ENCODE measurements around the gene MDM4.
"Not testable (repeated sequence)": the region's sequence is repeated elsewhere in the genome, so short reads cannot be mapped to it uniquely, and the experiment has no call there.

Gene MDM4

DNA sequence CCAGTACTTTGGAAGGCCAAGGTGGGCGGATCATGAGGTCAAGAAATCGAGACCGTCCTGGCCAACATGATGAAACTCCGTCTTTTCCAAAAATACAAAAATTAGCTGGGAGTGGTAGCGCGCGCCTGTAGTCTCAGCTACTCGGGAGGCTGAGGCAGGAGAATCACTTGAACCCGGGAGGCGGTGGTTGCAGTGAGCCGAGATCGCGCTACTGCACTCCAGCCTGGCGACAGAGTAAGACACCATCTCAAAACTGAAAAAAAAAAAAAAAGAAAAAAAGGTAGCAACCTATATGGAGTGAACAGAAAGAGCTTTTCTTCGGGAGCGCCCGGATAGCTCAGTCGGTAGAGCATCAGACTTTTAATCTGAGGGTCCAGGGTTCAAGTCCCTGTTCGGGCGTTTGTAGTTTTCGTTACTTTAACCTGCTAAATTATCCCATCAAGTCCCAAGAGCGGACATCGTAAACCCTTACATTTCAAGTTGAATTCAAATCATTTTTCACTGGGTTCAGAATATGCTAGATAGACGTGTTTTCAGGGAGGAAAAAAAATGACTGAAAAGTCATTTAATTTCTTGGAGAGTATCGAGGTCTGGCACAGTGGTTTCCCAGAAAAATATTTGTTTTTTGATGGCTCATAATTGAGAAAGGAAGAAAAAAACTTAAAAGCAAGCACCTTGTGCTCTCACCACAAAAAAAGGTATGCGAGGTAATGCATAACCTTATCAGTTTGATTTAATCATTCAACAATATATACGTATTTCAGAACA lies 9.8 kb upstream of the MDM4 start:
- Histone ChIP-seq H3K4me3 (ENCODE audit: low read length) (peak overlapping the region; percentile 81), H3K4me1 (ENCODE audit: control insufficient read depth, insufficient read depth, low read length) (peaks cover 3% of the 10 kb centered on the region), H3K4me2 (ENCODE audit: low read length) (peak overlapping the region; percentile 96), H3K9me3 (replicated peaks; ENCODE audit: low read length) (no peaks in the 10 kb centered on the region), H3K9ac (ENCODE audit: low read depth, low read length) (peak overlapping the region; percentile 54), H3K27me3 (ENCODE audit: control insufficient read depth, insufficient read depth, low read length) (peaks cover 8% of the 10 kb centered on the region), H3K36me3 (ENCODE audit: insufficient read depth, low read length) (no peaks in the 10 kb centered on the region)

GRCh38 chr1:204506969-204507316 lies 9.3 kb upstream of the MDM4 start:
- H3K36me3 ChIP-seq (ENCODE audit: insufficient read depth, low read length), result no peaks in the 10 kb centered on the region
- H3K9me3 ChIP-seq (replicated peaks; ENCODE audit: low read length), result no peaks in the 10 kb centered on the region
- H3K4me2 ChIP-seq (ENCODE audit: low read length), result peak overlapping the region; percentile 96
- H3K4me1 ChIP-seq (ENCODE audit: control insufficient read depth, insufficient read depth, low read length), result peaks cover 3% of the 10 kb centered on the region
- peak overlapping the region; percentile 82 for H3K9ac ChIP-seq (ENCODE audit: low read depth, low read length)
- peak overlapping the region; percentile 81 for H3K4me3 ChIP-seq (ENCODE audit: low read length)
- peaks cover 3% of the 10 kb centered on the region for H3K27me3 ChIP-seq (ENCODE audit: control insufficient read depth, insufficient read depth, low read length)

- Histone ChIP-seq H3K27me3 (ENCODE audit: control insufficient read depth, insufficient read depth, low read length) (no peaks in the 10 kb centered on the region), H3K36me3 (ENCODE audit: insufficient read depth, low read length) (no peaks in the 10 kb centered on the region), H3K4me2 (ENCODE audit: low read length) (peak overlapping the region; percentile 96), H3K4me1 (ENCODE audit: control insufficient read depth, insufficient read depth, low read length) (peaks cover 3% of the 10 kb centered on the region), H3K9me3 (replicated peaks; ENCODE audit: low read length) (no peaks in the 10 kb centered on the region), H3K4me3 (ENCODE audit: low read length) (peak overlapping the region; percentile 81), H3K9ac (ENCODE audit: low read depth, low read length) (peak overlapping the region; percentile 82)
These were observed 8.7 kb upstream of the MDM4 start for GRCh38 chr1:204507317-204508105.

DNA sequence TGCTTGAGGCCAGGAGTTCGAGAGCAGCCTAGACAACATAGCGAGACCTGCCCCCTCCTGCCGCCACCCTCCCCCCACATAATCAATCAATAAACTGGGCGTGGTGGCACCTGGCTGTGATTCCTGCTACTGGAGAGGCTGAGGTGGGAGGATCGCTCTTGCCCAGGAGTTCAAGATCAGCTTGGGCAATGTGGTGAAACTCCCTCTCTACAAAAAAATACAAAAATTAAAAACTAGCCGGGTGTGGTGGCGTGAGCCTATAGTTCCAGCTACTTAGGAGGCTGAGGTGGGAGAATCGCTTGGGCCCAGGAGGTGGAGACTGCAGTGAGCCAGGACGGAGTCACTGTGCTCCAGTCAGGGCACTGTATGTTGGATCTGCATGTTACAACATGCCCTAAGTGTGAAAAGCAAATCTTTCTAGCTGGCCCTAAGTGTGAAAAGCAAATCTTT lies 7.0 kb upstream of the MDM4 start:
- Histone ChIP-seq H3K36me3 (ENCODE audit: insufficient read depth, low read length) (no peaks in the 10 kb centered on the region), H3K4me3 (ENCODE audit: low read length) (no peak overlapping the region), H3K9me3 (replicated peaks; ENCODE audit: low read length) (no peaks in the 10 kb centered on the region), H3K4me1 (ENCODE audit: control insufficient read depth, insufficient read depth, low read length) (peaks cover 3% of the 10 kb centered on the region), H3K9ac (ENCODE audit: low read depth, low read length) (no peak overlapping the region), H3K27me3 (ENCODE audit: control insufficient read depth, insufficient read depth, low read length) (no peaks in the 10 kb centered on the region), H3K4me2 (ENCODE audit: low read length) (no peak overlapping the region)

GRCh38 chr1:204511366-204511765 lies 4.8 kb upstream of the MDM4 start:
- no peaks in the 10 kb centered on the region for H3K9me3 ChIP-seq (replicated peaks; ENCODE audit: low read length)
- H3K36me3 ChIP-seq (ENCODE audit: insufficient read depth, low read length), result no peaks in the 10 kb centered on the region
- no peak overlapping the region for H3K4me3 ChIP-seq (ENCODE audit: low read length)
- H3K27me3 ChIP-seq (ENCODE audit: control insufficient read depth, insufficient read depth, low read length), result no peaks in the 10 kb centered on the region
- H3K4me2 ChIP-seq (ENCODE audit: low read length), result no peak overlapping the region
- H3K4me1 ChIP-seq (ENCODE audit: control insufficient read depth, insufficient read depth, low read length), result no peaks in the 10 kb centered on the region
- H3K9ac ChIP-seq (ENCODE audit: low read depth, low read length), result no peak overlapping the region

DNA sequence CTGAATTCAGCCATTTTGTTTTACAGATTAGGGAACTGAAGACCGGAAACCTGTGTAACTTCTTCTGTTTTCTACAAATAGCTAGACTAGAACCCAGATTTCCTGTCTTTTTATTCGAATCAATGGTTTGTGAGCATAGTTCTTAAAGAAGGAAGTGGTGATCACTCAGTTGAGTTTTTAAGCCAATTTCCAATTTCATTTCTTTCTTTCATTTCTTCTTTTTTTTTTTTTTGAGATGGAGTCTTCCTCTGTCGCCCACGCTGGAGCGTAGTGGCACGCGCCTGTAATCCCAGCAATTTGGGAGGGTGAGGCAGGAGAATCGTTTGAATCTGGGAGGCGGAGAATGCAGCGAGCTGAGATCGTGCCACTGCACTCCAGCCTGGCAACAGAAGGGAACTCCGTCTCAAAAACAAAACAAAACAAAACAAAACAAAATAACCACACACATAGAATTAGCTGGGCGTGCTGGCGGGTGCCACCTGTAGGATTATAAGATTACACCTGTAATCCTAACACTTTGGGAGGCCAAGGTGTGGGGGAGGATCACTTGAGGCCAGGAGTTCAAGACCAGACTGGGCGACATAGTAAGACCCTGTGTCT lies 3.0 kb upstream of the MDM4 start:
- Histone ChIP-seq H3K4me2 (ENCODE audit: low read length) (no peak overlapping the region), H3K9ac (ENCODE audit: low read depth, low read length) (no peak overlapping the region), H3K9me3 (replicated peaks; ENCODE audit: low read length) (no peaks in the 10 kb centered on the region), H3K27me3 (ENCODE audit: control insufficient read depth, insufficient read depth, low read length) (no peaks in the 10 kb centered on the region), H3K36me3 (ENCODE audit: insufficient read depth, low read length) (peaks cover 4% of the 10 kb centered on the region), H3K4me3 (ENCODE audit: low read length) (no peak overlapping the region), H3K4me1 (ENCODE audit: control insufficient read depth, insufficient read depth, low read length) (peaks cover 8% of the 10 kb centered on the region)

GRCh38 chr1:204514828-204515227 lies 1.4 kb upstream of the MDM4 start:
- H3K4me1 ChIP-seq (ENCODE audit: control insufficient read depth, insufficient read depth, low read length), result peaks cover 8% of the 10 kb centered on the region

DNA sequence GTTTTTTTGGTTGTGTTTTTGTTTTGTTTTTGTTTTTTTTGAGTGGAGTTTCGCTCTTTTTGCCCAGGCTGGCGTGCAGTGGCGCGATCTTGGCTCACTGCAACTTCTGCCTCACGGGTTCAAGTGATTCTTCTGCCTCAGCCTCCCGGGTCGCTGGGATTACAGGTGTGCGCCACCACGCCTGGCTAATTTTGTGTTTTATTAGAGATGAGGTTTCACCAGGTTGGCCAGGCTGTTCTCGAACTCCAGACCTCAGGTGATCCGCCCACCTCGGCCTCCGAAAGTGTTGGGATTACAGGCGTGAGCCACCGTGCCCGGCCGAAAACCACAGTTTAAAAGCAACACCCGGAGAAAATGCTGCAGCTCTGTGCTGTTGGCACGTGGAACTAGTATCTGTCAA lies 1.2 kb downstream of the MDM4 start:
- Histone ChIP-seq H3K4me3 (ENCODE audit: low read length) (peak overlapping the region; percentile 94), H3K9ac (ENCODE audit: low read depth, low read length) (peak overlapping the region; percentile 95), H3K4me1 (ENCODE audit: control insufficient read depth, insufficient read depth, low read length) (peaks cover 22% of the 10 kb centered on the region), H3K4me2 (ENCODE audit: low read length) (peak overlapping the region; percentile 81)
- not testable (repeated sequence) for H3K9me3 ChIP-seq (replicated peaks; ENCODE audit: low read length); H3K27me3 ChIP-seq (ENCODE audit: control insufficient read depth, insufficient read depth, low read length); H3K36me3 ChIP-seq (ENCODE audit: insufficient read depth, low read length)

More at GRCh38 chr1:204514828-204515227, 1.4 kb upstream of the MDM4 start:
- no peak overlapping the region for H3K4me2 ChIP-seq (ENCODE audit: low read length)
- H3K9me3 ChIP-seq (replicated peaks; ENCODE audit: low read length), result no peaks in the 10 kb centered on the region
- H3K27me3 ChIP-seq (ENCODE audit: control insufficient read depth, insufficient read depth, low read length), result no peaks in the 10 kb centered on the region
- H3K4me3 ChIP-seq (ENCODE audit: low read length), result no peak overlapping the region
- H3K9ac ChIP-seq (ENCODE audit: low read depth, low read length), result no peak overlapping the region
- peaks cover 4% of the 10 kb centered on the region for H3K36me3 ChIP-seq (ENCODE audit: insufficient read depth, low read length)

- Histone ChIP-seq H3K4me3 (ENCODE audit: low read length) (no peak overlapping the region), H3K36me3 (ENCODE audit: insufficient read depth, low read length) (peaks cover 25% of the 10 kb centered on the region), H3K27me3 (ENCODE audit: control insufficient read depth, insufficient read depth, low read length) (no peaks in the 10 kb centered on the region), H3K9ac (ENCODE audit: low read depth, low read length) (no peak overlapping the region), H3K9me3 (replicated peaks; ENCODE audit: low read length) (no peaks in the 10 kb centered on the region), H3K4me1 (ENCODE audit: control insufficient read depth, insufficient read depth, low read length) (peaks cover 22% of the 10 kb centered on the region), H3K4me2 (ENCODE audit: low read length) (peak overlapping the region; percentile 3)
These were observed 4.9 kb downstream of the MDM4 start for GRCh38 chr1:204520834-204521709.

DNA sequence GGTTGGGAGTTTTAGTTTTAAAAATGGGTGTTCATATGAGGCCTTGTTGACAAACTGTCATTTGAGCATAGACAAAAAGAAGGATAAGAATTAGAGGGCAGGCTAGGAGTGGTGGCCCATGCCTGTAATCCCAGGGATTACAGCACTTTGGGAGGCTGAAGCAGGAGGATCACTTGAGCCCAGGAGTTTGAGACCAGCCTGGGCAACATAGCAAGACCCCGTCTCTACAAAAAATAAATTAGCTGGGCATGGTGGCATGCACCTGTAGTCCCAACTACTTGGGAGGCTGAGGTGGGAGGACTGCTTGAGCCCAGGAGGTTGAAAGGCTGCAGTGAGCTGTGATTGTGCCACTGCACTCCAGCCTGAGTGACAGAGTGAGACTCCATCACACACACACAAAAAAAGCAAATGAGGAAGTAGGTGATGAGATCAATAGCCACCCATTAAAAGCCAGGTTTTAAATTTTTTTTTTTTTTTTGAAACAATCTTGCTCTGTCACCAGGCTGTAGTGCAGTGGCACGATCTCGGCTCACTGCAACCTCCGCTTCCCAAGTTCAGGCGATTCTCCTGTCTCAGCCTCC lies 5.8 kb downstream of the MDM4 start:
- not testable (repeated sequence) for H3K9ac ChIP-seq (ENCODE audit: low read depth, low read length); H3K27me3 ChIP-seq (ENCODE audit: control insufficient read depth, insufficient read depth, low read length); H3K9me3 ChIP-seq (replicated peaks; ENCODE audit: low read length); H3K4me2 ChIP-seq (ENCODE audit: low read length); H3K4me3 ChIP-seq (ENCODE audit: low read length)
- peaks cover 19% of the 10 kb centered on the region for H3K4me1 ChIP-seq (ENCODE audit: control insufficient read depth, insufficient read depth, low read length)
- H3K36me3 ChIP-seq (ENCODE audit: insufficient read depth, low read length), result peaks cover 32% of the 10 kb centered on the region
